Measurements from ENCODE around the gene ATG13.

Gene ATG13

GRCh38 chr11:46604796-46605195 is 12.6 kb upstream of the ATG13 start:
- DNase-seq (ENCODE audit: low read depth in 1 of 2, low spot score in 1 of 2), result no peak

DNA sequence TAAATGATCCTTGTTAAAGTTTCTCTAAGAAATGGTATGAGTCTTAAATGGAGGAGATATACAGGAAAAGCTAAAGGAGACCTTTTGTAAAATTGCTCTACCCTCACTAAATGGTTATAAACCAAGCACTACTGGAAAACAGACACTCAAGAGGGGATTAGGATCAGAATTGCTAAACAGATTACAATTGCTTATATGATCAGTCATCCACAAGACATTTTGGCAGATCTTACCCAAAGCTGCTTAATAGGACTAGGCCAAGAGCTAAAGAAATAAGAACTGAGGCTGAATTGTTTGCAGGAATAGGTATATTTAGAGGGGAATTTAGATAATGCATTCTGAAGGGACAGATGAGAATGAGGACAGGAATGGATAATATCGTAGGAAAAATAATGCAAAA is 9.8 kb upstream of the ATG13 start:
- no peak for DNase-seq (ENCODE audit: low read depth in 1 of 2, low spot score in 1 of 2)

DNA sequence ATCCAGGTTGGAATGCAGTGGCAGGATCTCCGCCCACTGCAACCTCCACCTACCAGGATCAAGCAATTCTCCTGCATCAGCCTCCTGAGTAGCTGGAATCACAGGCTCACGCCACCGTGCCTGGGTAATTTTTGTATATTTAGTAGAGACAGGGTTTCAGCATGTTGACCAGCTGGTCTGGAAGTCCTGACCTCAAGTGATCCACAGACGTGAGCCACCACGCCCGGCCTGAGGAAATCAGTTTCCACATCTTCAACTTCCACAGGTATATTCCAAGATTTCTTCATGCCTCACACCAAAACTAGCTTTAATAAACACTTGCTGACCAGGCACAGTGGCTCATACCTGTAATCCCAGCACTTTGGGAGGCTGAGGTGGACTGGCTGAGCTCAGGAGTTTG is 8.0 kb upstream of the ATG13 start:
- DNase-seq (ENCODE audit: low read depth in 1 of 2, low spot score in 1 of 2), result no peak

GRCh38 chr11:46611526-46612304 is 5.6 kb upstream of the ATG13 start:
- DNase-seq (ENCODE audit: low read depth in 1 of 2, low spot score in 1 of 2), result no peak

DNA sequence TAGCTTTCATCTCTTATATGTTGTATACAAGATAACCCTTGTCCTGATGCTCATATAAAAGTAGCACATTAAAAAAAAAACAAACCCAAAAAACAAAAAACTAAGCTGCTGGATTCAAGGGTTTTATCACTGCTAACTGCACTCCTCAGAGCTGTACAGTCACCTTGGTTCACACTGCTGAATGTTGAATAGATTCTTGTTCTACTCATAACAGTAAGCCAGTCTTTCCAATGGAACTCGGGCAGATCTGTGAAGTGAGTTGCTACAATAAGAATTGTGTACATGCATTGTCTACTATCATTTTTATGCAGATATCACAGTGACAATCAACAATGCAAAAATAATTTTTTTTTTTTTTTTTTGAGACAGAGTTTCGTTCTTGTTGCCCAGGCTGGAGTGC is 5.0 kb upstream of the ATG13 start:
- no peak for DNase-seq (ENCODE audit: low read depth in 1 of 2, low spot score in 1 of 2)

DNA sequence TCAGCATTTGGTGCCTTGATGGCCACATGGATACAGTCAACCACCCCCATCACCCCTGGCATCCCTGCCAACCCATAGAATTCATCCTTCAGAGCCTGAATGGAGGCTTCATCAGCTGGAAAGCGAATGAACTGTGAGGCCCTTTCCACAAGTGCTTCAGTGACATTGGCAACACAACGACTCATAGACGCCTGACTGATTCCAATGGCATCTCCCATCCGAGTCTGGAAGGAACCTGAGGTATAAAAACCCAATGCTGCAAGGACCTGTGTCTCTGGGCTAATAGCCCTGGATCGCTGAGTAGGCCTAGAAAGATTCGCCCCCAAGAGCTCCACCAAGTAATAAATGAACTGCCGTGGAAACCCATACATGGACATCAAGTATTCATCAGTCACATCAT is 1.6 kb upstream of the ATG13 start:
- no peak for DNase-seq (ENCODE audit: low read depth in 1 of 2, low spot score in 1 of 2)

- DNase-seq (ENCODE audit: low read depth in 1 of 2, low spot score in 1 of 2), result no peak
These were observed 711 bp upstream of the ATG13 start for GRCh38 chr11:46616551-46617133.

- no peak for DNase-seq (ENCODE audit: low read depth in 1 of 2, low spot score in 1 of 2)
These were observed 590 bp downstream of the ATG13 start for GRCh38 chr11:46617972-46618314.

GRCh38 chr11:46618837-46619236 is 1.5 kb downstream of the ATG13 start:
- no peak for DNase-seq (ENCODE audit: low read depth in 1 of 2, low spot score in 1 of 2)

DNA sequence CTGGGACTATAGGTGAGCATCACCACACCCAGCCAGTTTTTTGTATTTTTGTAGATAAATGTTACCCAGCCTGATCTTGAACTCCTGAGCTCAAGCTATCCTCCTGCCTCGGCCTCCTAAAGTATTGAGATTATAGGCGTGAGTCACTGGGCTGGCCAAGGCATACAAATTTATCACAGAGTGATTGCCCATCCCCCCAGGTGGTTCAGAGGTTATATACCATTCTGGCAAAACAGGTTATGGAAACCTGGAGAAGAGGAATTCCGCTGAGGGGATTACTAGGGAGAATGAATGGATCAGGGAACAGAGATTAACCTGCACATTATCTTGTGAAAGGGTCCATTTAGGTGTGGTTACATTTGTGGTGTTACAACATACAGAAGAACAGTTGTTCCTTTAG is 8.1 kb downstream of the ATG13 start:
- DNase-seq (ENCODE audit: low read depth in 1 of 2, low spot score in 1 of 2), result no peak

- no peak for DNase-seq (ENCODE audit: low read depth in 1 of 2, low spot score in 1 of 2)
These were observed 11.6 kb downstream of the ATG13 start for GRCh38 chr11:46628961-46629360.

- no peak for DNase-seq (ENCODE audit: low read depth in 1 of 2, low spot score in 1 of 2)
These were observed 12.9 kb downstream of the ATG13 start for GRCh38 chr11:46630237-46630636.

GRCh38 chr11:46631676-46632075 is 14.3 kb downstream of the ATG13 start:
- DNase-seq (ENCODE audit: low read depth in 1 of 2, low spot score in 1 of 2), result no peak

DNA sequence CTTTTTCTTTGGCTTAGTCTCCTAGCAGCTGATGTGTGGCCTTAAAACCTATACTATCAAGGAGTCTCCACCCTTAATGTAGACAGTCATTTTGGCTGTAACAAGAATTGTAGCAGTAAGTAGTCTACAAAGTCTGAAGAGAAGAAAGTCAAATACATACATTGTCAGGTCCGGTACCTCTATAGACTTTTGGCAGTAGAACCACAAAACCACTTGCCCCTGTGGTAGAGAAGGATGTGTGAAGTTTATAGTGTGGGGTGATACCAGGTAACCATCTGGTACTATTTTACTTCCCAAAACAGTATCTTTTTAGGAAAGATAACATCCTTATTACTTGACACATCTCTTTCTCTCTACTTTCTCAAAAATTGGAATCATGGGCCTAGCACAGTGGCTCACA is 15.1 kb downstream of the ATG13 start:
- DNase-seq (ENCODE audit: low read depth in 1 of 2, low spot score in 1 of 2), result no peak

GRCh38 chr11:46633291-46634217 is 16.2 kb downstream of the ATG13 start:
- DNase-seq (ENCODE audit: low read depth in 1 of 2, low spot score in 1 of 2), result no peak

- no peak for DNase-seq (ENCODE audit: low read depth in 1 of 2, low spot score in 1 of 2)
These were observed 18.3 kb downstream of the ATG13 start for GRCh38 chr11:46635557-46636139.

DNA sequence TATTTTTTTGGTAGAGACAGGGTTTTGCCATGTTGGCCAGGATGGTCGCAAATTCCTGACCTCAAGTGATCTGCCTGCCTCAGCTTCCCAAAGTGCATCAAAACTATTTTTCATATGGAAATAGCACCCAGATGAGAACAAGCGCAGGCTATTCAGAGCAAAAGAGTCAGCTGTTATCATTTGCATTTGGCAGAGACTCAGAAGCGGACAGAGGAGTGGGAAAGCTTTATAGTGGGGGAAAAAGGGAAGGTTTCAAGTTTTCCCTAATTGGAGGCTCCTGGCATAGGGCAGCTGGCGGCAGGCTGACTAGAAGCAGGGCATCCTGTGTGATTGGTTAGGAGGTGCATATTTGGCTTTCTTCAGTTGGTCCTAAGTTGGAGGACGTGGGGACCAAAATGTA is 20.2 kb downstream of the ATG13 start:
- DNase-seq (ENCODE audit: low read depth in 1 of 2, low spot score in 1 of 2), result no peak

GRCh38 chr11:46639197-46639839 is 22.0 kb downstream of the ATG13 start:
- no peak for DNase-seq (ENCODE audit: low read depth in 1 of 2, low spot score in 1 of 2)

DNA sequence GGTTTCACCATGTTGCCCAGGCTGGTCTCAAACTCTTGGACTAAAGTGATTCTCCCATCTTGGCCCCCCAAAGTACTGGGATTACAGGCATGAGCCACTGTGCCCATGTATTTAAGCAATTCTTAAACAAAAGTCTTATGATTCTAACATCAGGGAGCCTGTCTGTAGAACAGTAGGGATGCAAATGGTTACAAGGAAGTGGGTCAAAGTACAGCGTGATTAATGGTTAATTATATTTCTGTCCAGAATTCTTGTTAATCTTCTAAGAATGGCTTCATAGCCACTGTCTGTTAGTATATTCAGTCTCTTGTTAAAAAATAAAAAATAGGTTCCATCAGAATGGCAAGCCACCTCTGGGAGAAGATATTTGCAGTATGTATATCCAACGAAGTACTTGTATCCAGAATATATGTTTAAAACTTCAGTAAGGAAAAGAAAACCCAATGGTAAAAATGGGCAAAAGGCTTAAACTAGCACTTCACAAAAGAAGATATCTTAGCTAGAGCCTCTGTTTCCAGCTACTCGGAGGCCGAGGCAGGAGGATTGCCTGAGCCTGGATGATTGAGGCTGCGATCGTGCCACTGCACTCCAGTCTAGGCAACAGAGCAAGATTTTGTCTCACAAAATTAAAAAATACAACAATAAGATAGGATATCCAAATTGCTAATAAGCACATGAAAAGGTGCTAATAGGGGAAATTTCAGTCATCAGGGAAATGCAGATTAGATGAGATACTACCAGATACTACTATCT is 22.9 kb downstream of the ATG13 start:
- no peak for DNase-seq (ENCODE audit: low read depth in 1 of 2, low spot score in 1 of 2)

DNA sequence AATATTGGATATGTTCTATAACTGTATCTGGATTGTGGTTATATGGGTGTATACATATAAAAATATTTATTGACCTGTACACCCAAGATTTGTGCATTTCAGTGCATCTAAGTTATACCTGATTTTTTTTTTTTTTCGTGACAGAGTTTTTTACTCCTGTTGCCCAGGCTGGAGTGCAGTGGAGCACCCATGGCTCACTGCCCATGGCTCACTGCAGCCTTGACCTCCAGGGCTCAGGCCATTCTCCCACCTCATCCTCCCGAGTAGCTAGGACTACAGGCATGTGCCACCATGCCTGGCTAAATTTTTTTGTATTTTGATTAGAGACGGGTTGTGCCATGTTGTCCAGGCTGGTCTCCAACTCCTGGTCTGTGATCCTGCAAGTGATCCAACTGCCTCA is 24.3 kb downstream of the ATG13 start:
- no peak for DNase-seq (ENCODE audit: low read depth in 1 of 2, low spot score in 1 of 2)
